GM18873 (cell line): ENCODE results near the gene ARHGAP42.
"Not testable (repeated sequence)": the region's sequence is repeated elsewhere in the genome, so short reads cannot be mapped to it uniquely, and the experiment has no call there.

ENCODE experiments used
- ATAC-seq: cut with Tn5 transposase; IDR thresholded peaks from one replicate; pipeline ENCODE4 v1.9.1; 2021; ENCODE audit warnings: mild to moderate bottlenecking, moderate library complexity, moderate number of reproducible peaks; ENCODE audit not compliant: unreplicated experiment, low FRiP score

Gene ARHGAP42

DNA sequence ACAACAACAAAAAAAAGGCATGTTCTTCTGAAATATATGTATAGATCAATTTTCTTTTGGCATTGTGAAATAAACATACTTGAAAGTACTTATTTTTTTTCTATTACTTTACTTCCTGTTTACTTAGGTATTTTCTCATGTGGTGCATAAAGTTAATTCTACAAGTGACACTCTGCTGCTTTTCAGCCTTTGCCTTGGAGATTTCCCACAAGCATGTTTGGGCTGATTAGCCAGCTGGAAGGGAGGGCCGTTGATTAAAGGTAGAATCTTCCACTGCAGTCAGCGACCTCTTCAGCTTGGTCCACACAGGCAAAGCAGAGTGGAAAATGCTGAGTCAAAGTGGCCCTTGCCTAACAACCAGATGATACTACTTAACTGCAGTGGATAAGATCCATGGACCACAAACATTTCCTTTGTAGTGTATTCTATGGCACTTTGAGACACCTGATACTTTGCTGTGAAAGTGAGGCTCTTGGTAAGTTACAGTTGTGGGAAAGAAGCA is 176.0 kb downstream of the ARHGAP42 start:
- ATAC-seq: peak; percentile 74

DNA sequence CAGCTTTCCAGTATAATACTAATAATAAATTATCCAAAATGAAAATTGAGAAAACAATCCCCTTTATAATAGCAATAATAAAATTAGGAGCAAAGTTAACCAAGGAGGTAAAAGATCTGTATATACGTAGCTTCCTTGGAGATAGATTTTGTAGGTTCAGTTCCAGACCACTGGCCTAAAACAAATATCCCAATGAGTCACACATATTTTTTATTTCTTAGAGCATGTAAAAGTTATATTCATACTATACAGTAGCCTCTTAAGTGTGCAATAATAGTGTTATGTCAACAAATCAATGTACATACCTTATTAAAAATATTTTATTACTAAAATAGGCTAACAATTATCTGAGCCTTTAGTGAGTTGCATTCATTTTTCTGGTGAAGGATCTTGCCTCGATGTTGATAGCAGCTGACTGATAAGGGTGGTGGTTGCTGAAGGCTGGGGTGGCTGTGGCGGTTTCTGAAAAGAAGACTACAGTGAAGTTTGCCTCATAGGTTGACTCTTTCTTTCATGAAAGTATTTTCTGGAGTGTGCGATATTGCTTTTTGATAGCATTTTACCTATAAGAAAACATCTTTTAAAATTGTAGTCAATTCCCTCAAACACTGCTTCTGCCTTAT is 178.5 kb downstream of the ARHGAP42 start:
- ATAC-seq: no peak

DNA sequence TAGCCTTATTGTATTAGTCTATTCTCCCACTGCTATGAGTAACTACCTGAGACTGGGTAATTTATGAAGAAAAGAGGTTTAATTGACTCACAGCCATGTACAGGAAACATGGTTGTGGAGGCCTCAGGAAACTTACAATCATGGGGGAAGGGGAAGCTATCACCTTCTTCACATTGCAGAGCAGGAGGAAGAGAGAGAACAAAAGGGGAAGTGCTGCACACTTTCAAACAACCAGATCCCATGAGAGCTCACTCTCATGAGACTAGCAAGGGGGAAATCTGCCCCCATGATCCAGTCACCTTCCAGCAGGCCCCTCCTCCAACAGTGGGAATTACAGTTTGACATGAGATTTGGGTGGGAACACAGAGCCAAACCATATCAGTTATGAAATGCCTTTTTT is 179.4 kb downstream of the ARHGAP42 start:
- ATAC-seq: no peak

DNA sequence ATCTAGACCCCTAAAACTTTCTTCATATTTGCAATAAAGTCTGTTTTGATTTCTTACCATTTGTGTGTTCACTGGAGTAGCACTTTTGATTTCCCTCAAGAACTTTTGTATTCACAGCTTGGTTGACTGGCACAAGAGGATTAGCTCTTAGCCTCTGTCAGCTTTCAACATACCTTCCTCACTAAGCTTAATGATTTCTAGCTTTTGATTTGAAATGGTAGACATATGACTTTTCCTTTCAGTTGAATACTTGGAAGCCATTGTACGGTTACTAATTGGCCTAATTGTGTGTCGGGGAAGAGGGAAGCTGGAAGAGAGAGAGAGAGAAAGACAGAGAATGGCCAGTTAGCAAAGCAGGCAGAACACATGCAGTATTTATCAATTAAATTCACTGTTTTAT is 180.5 kb downstream of the ARHGAP42 start:
- ATAC-seq: no peak

DNA sequence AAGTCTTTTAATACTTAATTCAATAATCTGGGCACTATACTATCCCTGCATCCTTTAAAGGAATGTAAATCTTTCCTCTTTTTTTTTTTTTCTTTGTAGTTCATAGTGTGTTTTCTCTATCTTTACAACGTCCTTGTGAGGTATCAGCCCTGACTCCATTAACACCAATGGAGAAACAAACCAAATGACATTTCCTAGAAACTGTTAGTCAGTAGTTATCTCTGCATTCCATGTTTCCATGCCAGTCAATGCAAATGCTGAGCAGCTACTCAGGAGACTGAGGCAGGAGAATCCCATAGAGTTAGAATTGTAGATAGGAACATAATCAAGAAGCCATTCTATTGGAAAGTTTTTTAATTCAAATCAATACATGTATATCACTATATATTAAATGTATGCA is 182.2 kb downstream of the ARHGAP42 start:
- no peak for ATAC-seq

DNA sequence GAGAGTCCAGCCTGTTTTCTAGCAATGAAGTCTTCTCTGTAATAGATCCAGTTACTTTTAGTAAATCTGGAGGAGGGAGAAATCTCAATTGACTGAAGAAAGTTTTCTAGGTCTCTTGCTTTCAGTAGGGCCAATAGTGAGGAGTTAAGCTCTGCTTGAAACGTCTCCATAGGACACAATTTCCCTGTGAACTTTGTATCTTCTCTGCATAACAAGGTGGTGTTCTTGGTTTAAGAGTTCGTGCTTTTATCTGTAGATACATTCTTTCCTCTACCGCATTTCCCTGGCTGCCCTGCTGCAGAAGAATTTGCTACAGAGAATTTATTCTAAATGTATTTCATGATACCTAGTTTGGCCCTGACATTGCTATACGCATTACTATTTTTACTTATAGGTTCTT is 183.1 kb downstream of the ARHGAP42 start:
- no peak for ATAC-seq

DNA sequence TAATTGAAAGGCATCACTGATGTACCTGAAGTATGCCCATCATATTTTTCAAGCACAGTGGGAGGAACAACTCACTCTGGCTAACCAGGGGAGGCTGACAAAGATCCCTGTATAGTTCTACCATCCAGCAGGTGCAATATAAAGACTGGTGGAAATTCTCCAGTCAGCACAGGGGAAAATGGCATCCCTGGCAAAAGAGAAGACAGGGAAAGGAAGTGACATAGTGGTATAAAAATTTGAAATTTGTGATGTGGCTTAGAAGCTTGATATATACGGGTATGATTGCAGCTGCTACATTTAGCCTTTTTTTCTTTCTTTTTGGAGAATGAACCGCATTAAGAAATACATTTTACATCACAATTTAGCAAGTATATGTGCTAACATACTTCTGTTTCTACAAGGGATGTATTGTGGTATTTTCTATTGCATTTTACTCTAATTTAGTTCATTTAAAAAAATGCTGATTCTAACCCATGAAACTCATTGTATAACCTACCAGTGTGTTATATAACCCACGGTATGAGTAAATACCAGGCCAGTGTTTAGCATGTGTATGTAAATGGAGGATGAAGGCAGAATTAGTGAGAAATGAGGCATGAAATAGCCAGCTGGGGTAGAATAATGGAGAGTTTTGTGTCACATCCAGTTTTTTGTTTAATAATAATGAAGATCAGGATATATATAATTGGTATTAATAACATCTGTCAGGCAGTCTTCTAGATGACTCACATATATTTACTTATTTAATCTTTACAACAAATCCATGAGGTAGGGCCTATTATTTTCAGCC is 186.1 kb downstream of the ARHGAP42 start:
- ATAC-seq: no peak

DNA sequence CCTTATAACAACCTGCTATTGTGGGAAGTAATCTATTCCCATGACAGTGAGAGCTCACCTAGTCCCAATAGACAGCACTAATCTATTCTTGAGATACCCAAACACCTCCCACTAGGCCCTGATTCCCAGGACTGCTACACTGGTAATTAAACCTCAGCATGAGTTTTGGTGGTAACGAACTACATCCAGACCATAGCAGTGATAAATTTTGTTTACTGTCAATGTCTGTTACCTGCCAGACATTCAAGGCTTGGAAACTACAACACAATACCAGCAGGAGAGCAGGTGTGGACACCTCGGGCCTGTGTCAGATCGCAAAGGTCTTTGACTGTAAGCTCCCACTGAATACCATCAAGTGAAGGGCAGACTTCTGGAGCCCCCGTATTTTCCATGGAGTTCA is 187.1 kb downstream of the ARHGAP42 start:
- ATAC-seq: no peak

DNA sequence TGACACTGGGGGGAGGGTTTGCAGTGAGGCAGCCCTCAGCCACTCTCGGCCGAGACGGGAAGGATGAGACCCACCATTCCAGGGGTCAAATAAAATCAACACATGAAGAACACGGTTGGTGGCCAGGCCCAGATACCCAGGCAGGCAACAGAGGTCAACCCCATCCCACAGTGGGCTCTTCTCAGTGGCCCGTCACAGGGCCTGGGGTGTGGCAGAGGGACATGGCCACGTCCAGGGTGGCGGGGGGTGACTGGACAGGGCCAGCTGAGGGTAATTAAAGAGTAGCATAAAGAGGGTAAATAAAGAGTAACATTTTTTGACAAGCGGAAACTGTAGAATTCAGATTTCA is 188.4 kb downstream of the ARHGAP42 start:
- ATAC-seq: no peak

DNA sequence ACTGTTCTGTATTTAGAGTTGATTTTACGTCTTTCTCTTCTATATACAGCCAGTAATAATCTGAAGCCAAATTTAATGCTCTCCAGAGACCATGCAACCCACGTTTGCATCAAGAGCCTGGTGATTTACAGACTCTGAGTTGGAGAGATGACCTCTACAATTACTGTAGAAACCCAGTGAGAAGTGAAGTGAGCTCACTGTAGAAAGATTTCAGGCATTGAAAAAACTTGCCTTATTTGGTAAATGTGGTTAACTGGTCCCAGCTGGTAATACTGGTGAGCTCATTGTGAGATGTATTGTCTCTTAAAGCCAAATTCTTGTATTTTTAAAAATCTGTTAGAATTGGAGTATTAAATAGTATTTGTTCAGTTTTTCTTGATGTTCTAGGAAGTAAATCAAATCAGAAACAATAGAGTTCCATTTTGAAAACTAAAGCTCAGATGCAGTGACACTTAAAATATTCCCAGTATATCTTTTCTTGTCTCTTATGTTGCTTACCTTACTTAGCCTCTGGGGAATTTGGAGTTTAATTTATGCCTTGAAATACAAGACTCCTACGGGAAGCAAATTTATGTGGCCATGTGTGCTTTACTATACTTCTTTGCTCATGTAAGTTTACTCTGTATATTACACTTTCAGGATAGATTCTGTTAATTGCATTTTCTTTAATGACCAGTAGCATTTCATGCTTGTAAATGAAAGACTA is 189.9 kb downstream of the ARHGAP42 start:
- ATAC-seq: peak; percentile 95

DNA sequence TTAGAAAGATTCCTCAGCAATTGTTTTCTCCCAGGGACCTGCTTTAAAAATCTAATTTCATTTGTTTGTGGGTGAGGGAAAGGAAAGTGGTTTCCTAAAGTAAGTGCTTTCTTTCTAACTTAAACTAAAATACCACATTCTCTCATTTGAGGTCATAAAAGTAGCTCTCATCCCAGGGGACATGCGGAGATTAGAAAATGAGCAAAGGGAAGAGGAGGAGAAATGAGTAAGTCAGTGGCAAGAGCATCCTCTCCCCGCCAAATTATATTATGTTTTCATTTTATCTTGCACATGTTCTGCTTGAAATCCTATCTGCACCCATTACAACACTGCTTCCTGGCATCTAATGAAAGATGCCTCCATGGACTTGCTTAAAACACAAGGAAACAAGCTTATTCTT is 191.4 kb downstream of the ARHGAP42 start:
- no peak for ATAC-seq

DNA sequence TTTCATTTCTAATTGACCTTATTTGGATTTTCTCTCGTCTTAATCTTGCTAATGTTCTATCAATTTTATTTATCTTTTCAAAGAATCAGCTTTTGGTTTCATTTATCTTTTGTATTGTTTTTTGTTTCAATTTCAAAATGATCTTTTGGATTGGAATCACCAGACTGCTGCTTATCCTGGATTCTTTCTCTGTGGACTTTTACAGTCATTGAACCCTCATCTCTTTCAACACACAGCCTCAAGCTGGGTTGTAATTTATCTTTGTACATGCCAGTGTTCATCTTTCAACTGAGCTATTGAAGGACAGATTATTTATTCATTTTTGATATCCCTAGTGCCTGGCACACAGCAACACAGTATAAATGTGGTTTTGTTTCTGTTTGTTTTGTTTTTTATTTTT is 195.9 kb downstream of the ARHGAP42 start:
- no peak for ATAC-seq

DNA sequence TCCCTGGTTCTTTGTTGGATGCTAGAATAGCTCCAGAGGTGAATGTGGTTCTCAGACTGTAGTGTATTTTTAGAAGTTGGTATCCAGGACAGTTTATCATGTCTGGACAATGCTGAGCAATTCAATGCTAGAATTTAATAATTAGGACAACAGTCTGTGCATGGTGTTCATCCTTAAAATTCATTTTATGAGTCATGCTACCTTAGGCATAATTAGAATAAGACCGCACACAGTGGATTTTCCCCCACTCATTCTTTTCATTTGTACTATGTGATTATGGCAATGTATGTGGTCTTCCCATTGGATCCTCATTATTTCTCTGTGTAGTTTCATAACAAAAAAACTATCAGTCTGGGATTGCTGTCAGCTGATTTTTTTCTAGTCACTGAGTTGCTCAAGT is 196.7 kb downstream of the ARHGAP42 start:
- ATAC-seq: no peak

DNA sequence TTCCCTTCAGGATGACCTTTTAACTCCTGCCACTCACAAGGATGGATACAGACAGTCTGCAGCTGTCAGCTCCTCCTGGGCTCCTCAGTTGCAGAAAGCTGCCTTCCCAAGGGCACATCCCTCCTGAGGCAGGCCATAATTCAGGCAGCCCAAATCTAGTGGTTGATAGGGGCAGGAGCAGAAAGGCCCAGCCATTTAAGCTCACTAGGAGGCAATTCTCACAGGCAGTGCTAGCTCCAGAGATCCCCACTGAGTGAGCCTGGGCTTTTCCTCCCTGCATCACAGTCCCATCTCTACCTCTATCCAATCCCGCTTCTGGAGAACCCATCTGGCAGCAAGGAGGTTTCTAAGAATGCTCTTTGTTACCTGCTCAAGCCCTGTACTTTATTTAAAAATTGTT is 200.6 kb downstream of the ARHGAP42 start:
- no peak for ATAC-seq

DNA sequence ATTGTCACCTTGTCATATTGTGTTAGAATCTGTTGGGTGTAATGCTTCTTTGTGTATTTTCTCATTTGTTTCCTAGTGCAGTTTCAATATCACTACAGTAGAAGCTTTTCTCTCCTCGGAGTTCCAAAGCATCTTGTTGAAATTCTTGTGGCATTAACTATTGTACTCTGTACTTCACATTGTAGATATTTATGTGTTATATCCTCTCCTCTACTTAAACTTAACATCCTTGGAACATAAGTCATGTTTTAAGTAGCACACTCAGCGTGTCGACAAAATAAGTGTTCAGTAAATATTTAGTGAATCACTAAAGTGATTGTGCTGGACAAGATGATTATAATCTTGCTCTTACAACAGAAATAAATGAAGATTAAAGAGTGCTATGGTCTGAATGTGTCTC is 201.7 kb downstream of the ARHGAP42 start:
- no peak for ATAC-seq

DNA sequence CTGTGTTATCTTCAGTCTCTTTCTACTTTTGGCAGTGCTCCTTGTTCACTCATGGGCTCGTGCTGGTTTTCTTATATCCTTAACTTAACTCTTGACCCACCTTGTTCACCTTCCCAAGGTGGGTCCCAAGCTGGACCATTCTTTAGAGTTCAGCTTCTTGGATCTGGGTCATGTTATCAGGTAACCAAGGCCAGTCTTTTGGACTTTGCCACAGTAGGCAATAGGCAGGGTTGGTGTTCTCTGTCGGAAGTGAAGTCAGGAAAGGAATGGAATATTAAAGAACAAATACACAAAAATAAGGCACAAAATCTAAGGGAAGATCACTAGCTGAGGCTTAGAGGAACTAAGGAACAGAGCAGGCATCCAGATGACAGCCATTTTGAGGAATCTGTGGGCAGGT is 202.7 kb downstream of the ARHGAP42 start:
- no peak for ATAC-seq

DNA sequence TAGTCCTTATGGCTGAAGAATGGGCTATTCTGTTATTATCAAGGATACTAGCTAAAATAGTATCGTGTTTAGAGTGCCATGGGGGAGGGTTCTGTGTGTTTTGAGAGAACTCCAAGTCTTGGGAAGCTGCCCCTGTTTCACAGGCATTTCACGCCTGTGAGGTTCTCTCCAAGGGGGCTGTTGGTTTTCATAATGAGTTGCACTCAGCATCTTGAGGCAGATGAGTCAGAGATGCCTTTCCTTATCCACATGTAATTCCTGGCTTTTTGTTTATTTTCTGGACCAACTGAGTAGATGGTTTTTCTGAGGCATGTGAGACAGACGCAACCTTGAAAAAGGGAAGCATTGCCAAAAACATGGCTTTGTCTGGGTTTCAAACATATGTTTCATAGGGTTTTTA is 203.7 kb downstream of the ARHGAP42 start:
- ATAC-seq: no peak

DNA sequence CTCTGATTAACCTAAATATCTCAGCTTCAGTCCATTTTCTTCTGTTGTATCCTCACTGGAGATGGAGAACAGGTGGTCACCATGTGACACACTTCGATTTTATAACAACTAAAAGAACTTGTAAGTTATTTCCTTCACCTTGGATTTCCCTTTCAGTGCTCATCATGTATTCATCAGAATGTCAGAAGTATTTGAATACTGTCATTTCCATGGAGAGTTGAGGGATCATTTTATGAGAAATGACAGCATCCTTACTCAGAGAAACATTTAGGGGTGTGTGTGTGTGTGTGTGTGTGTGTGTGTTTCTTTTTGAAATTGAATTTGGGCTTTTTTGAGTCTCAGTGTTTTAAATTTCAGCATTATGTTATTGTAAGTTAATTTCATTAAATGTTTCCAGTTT is 205.8 kb downstream of the ARHGAP42 start:
- no peak for ATAC-seq

DNA sequence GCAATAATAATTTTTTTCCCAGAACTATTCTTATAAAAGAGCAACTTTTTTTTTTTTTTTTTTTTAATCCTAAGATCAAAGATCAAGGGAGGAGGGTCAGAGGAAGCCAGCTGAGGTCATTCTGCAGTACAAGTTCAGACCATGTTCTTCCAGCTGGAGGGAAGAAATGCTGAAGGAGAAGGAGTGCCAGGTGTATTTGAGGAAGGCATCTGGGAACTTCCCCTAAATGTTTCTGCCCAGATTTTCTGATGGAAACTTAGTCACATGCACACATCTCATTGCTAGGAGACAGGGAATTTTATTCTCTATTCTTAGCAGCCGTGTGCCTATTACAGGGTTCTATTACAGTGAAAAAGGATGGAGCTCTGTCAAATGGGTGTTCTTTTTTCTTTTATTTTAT is 208.4 kb downstream of the ARHGAP42 start:
- no peak for ATAC-seq

DNA sequence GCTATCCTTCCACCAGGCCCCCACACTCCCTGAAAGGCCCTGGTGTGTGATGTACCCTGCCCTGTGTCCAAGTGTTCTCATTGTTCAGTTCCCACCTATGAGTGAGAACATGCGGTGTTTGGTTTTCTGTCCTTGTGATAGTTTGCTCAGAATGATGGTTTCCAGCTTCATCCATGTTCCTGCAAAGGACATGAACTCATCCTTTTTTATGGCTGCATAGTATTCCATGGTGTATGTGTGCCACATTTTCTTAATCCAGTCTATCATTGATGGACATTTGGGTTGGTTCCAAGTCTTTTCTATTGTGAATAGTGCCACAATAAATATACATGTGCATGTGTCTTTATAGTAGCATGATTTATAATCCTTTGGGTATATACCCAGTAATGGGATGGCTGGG is 208.9 kb downstream of the ARHGAP42 start:
- ATAC-seq: not testable (repeated sequence)

DNA sequence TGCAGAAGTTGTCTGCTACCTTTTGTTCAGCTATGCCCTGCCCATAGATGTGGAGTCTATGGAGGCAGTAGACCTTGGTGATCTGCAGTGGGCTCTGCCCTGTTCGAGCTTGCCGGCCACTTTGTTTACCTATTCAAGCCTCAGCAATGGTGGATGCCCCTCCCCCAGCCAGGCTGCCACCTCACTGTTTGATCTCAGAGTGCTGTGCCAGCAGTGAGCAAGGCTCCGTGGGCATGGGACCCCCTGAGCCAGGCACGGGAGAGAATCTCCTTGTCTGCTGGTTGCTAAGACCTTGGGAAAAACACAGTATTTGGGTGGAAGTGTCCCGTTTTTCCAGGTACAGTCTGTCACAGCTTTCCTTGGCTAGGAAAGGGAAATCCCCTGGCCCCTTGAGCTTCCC is 214.4 kb downstream of the ARHGAP42 start:
- ATAC-seq: not testable (repeated sequence)
